CD14-positive monocyte (primary cell): ENCODE results near the gene ADAMTS17. TPM values are rescaled to one million over a fixed set of nuclear protein-coding genes. Genes with fewer than 3 reads are reported as not detected.

ENCODE experiments used
- DNase-seq, 3 donors: peaks; one replicate each; pipeline ENCODE4 v3.0.0-alpha.2; 2011 to 2022
- H2AFZ ChIP-seq: 2 replicates; pipeline ENCODE4 v1.6.0; 2012; ENCODE audit warnings: mild to moderate bottlenecking, low read depth, low read length, inconsistent platforms; ENCODE audit not compliant: insufficient read depth, poor library complexity, severe bottlenecking
- H3K27ac ChIP-seq, 2 donors: 1 replicate in 1 of 2; 2 replicates in 1 of 2; pipeline ENCODE4 v1.5.1; 2012 to 2013; ENCODE audit warnings: low read length in 2 of 2, control low read depth in 1 of 2, inconsistent platforms in 1 of 2, low read depth in 1 of 2, mild to moderate bottlenecking in 1 of 2
- H3K27me3 ChIP-seq, 2 donors: one replicate each; pipeline versions ENCODE4 v1.6.0 to v1.6.1; 2011 to 2013; ENCODE audit warnings: low read length in 2 of 2; ENCODE audit not compliant: control insufficient read depth in 2 of 2, insufficient read depth in 2 of 2
- H3K36me3 ChIP-seq, 2 donors: replicated peaks in 1 of 2; 1 replicate in 1 of 2; 2 replicates in 1 of 2; pipeline versions ENCODE4 v1.5.1 to v1.6.1; 2012 to 2013; ENCODE audit warnings: low read length in 2 of 2, control low read depth in 1 of 2, inconsistent platforms in 1 of 2, mild to moderate bottlenecking in 1 of 2; ENCODE audit not compliant: insufficient read depth in 2 of 2, control insufficient read depth in 1 of 2
- H3K4me1 ChIP-seq, 2 donors: 1 replicate in 1 of 2; 2 replicates in 1 of 2; pipeline versions ENCODE4 v1.5.1 to v1.6.1; 2012 to 2013; ENCODE audit warnings: low read length in 2 of 2, control low read depth in 1 of 2, inconsistent platforms in 1 of 2, mild to moderate bottlenecking in 1 of 2, moderate library complexity in 1 of 2; ENCODE audit not compliant: insufficient read depth in 2 of 2, control insufficient read depth in 1 of 2
- H3K4me2 ChIP-seq: replicated peaks from 2 replicates; pipeline ENCODE3; 2012; ENCODE audit warnings: low read length, moderate library complexity, mild to moderate bottlenecking; ENCODE audit not compliant: poor library complexity, severe bottlenecking; ENCODE audit errors: extremely low read depth
- H3K4me3 ChIP-seq, 3 experiments: fragments of 200-600 bp in 1 of 3; sonication (generic) in 1 of 3; replicated peaks in 1 of 3; 1 replicate in 2 of 3; 2 replicates in 1 of 3; pipeline ENCODE4 v1.5.1; 2011 to 2013; ENCODE audit warnings: low read length in 3 of 3, mild to moderate bottlenecking in 3 of 3, control low read depth in 2 of 3, low read depth in 2 of 3, inconsistent platforms in 1 of 3, moderate library complexity in 1 of 3
- H3K79me2 ChIP-seq: 2 replicates; pipeline ENCODE4 v1.6.0; 2012; ENCODE audit warnings: mild to moderate bottlenecking, control low read depth, inconsistent platforms, low read length, moderate library complexity; ENCODE audit not compliant: insufficient read depth
- H3K9ac ChIP-seq: 2 replicates; pipeline ENCODE4 v1.6.0; 2017; ENCODE audit warnings: low read length, mild to moderate bottlenecking; ENCODE audit not compliant: insufficient read depth, poor library complexity, severe bottlenecking
- H3K9me3 ChIP-seq, 2 donors: replicated peaks in 1 of 2; 1 replicate in 1 of 2; 2 replicates in 1 of 2; pipeline versions ENCODE4 v1.5.1 to v1.6.1; 2012 to 2013; ENCODE audit warnings: low read length in 2 of 2, control low read depth in 1 of 2; ENCODE audit not compliant: control insufficient read depth in 1 of 2, insufficient read depth in 1 of 2
- H4K20me1 ChIP-seq: 2 replicates; pipeline ENCODE4 v1.6.0; 2012; ENCODE audit warnings: mild to moderate bottlenecking, low read length, control low read depth, moderate library complexity; ENCODE audit not compliant: insufficient read depth
- H3K27ac Mint-ChIP-seq, 7 donors: one replicate each; pipeline ENCODE4 v1.8.0; 2020; ENCODE audit warnings: mild to moderate bottlenecking in 7 of 7, mixed read lengths in 7 of 7, moderate library complexity in 6 of 7, inconsistent platforms in 2 of 7
- H3K27me3 Mint-ChIP-seq, 3 donors: one replicate each; pipeline ENCODE4 v1.8.0; 2021 to 2022; ENCODE audit warnings: low read depth in 3 of 3, mild to moderate bottlenecking in 3 of 3, mixed read lengths in 3 of 3, moderate library complexity in 3 of 3, inconsistent platforms in 1 of 3
- H3K36me3 Mint-ChIP-seq, 2 donors: one replicate each; pipeline ENCODE4 v1.8.0; 2020; ENCODE audit warnings: mixed read lengths in 2 of 2, inconsistent platforms in 1 of 2, mild to moderate bottlenecking in 1 of 2
- H3K4me1 Mint-ChIP-seq: one replicate; pipeline ENCODE4 v1.8.0; 2020; ENCODE audit warnings: mild to moderate bottlenecking, mixed read lengths
- H3K4me3 Mint-ChIP-seq, 2 donors: one replicate each; pipeline ENCODE4 v1.8.0; 2020; ENCODE audit warnings: mild to moderate bottlenecking in 2 of 2, mixed read lengths in 2 of 2, moderate library complexity in 1 of 2
- H3K9me3 Mint-ChIP-seq, 7 donors: one replicate each; pipeline ENCODE4 v1.8.0; 2020 to 2022; ENCODE audit warnings: mixed read lengths in 7 of 7, mild to moderate bottlenecking in 6 of 7, moderate library complexity in 6 of 7, inconsistent platforms in 2 of 7
- WGBS: methylation state at CpG from one replicate; pipeline ENCODE4 v1.1.5; 2013; ENCODE audit warnings: missing lambda C conversion rate; ENCODE audit not compliant: insufficient coverage; 5-methylcytosine and 5-hydroxymethylcytosine counted together
- intact Hi-C, 2 donors: fragments of 100-400 bp; cut with micrococcal nuclease; formaldehyde crosslinking; loops; one replicate each; pipeline versions ENCODE4 v1.15.0 to v1.15.1; 2023
- polyA plus RNA-seq, 3 donors: library from polyadenylated mRNA; depleted of rRNA in 1 of 3; unstranded in 2 of 3; stranded (reverse) in 1 of 3; fragments of 300-500 nt in 2 of 3; fragments of >200 nt in 1 of 3; fragmentation: Illumina TruSeq in 2 of 3; gene quantifications; 1 replicate in 2 of 3; 2 replicates in 1 of 3; pipeline ENCODE4 v1.2.3, GENCODE V29; 2012 to 2021
- TF ChIP-seq, protein P1 (sequence below): fragments of 200-600 bp; IDR thresholded peaks from one replicate; pipeline ENCODE4 v1.8.0; 2022; ENCODE audit warnings: antibody characterized with exemption, mild to moderate bottlenecking

ADAMTS17 gene
- polyA plus RNA-seq, 3 donors = 0.03 to 0.25 TPM; not detected in 1

DNA sequence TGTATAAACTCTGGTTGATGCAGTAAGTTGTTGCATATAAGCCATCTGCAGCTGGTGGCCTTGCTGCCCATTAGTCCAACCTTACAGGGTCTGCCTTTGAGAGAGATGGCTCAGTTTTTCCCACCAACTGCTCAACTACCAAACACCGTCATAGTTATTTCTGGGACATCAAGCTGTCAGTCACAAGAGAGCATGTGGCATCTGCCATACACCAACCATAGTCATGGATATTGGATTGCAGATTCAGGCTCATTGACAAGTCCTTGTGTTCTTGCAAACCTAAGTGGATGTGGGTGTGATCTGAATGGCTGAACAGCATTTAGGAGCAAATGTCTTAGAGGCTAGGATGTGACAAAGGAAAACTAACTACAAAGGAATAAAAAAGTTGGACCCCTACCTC, 137.6 kb downstream of the ADAMTS17 start:
- Histone ChIP-seq H3K27ac (no peak overlapping the region), H4K20me1 (no peaks in the 10 kb centered on the region), H3K9me3 (peaks cover 13 to 38% of the 10 kb centered on the region in 2 donors), H3K4me1 (no peaks in the 10 kb centered on the region), H3K4me2 (no peak overlapping the region), H3K27me3 (no peaks in the 10 kb centered on the region), H3K79me2 (no peaks in the 10 kb centered on the region), H3K36me3 (no peaks in the 10 kb centered on the region), H3K9ac (no peak overlapping the region), H2AFZ (no peak overlapping the region), H3K4me3 (no peak overlapping the region)
- peaks cover 0 to 6% (median 0%) of the 10 kb centered on the region in 3 donors for H3K27me3 Mint-ChIP-seq
- no peaks in the 10 kb centered on the region for H3K36me3 Mint-ChIP-seq
- no peak for DNase-seq
- peaks cover 13 to 37% (median 22%) of the 10 kb centered on the region in 7 donors for H3K9me3 Mint-ChIP-seq
- TF ChIP-seq, protein P1, sequence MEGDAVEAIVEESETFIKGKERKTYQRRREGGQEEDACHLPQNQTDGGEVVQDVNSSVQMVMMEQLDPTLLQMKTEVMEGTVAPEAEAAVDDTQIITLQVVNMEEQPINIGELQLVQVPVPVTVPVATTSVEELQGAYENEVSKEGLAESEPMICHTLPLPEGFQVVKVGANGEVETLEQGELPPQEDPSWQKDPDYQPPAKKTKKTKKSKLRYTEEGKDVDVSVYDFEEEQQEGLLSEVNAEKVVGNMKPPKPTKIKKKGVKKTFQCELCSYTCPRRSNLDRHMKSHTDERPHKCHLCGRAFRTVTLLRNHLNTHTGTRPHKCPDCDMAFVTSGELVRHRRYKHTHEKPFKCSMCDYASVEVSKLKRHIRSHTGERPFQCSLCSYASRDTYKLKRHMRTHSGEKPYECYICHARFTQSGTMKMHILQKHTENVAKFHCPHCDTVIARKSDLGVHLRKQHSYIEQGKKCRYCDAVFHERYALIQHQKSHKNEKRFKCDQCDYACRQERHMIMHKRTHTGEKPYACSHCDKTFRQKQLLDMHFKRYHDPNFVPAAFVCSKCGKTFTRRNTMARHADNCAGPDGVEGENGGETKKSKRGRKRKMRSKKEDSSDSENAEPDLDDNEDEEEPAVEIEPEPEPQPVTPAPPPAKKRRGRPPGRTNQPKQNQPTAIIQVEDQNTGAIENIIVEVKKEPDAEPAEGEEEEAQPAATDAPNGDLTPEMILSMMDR = no peak
- intact Hi-C loops = no loop called here
- no peaks in the 10 kb centered on the region for H3K4me1 Mint-ChIP-seq
- H3K4me3 Mint-ChIP-seq = no peak overlapping the region
- WGBS = no CpG with 5 or more reads among the region's 1 CpG
- H3K27ac Mint-ChIP-seq = no peak overlapping the region

DNA sequence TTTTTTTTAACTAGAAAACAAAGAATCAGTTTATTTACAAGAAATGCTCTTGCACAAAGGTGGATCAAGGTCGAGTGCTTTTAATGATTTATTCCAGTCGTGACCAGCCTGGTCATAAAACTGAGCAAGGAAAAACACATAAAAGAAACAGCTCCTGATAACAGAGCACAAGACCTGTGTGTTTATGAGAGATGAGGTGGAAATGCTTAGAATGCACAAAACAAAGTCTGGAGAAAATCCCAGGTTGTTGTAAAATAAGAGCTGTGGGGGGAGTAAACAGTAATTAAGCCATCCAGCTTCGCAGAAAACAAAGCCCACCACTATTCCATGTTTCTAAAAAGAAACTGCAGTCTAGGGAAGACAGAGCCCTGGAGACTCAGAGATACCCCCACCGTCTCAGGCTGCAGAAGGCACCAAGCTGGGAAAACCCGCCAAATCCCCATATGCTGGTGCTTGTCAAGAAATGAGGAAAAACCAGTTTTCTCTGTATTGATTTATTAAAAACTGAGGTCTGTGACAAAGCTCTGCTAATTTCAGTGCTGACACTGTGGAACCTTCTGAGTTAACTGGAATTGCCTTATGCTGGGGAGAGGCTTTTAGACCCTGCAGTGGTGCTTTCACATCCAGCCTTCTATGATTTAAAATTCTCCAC, 139.3 kb downstream of the ADAMTS17 start:
- no CpG with 5 or more reads among the region's 5 CpGs for WGBS
- Histone ChIP-seq H3K36me3 (no peaks in the 10 kb centered on the region), H3K27me3 (no peaks in the 10 kb centered on the region), H3K9ac (no peak overlapping the region), H3K4me3 (no peak overlapping the region), H2AFZ (no peak overlapping the region), H3K4me1 (no peaks in the 10 kb centered on the region), H3K27ac (no peak overlapping the region), H3K4me2 (no peak overlapping the region), H3K9me3 (peaks cover 13 to 36% of the 10 kb centered on the region in 2 donors), H4K20me1 (no peaks in the 10 kb centered on the region), H3K79me2 (no peaks in the 10 kb centered on the region)
- Mint-ChIP-seq H3K27ac (no peak overlapping the region), H3K9me3 (peaks cover 11 to 37% (median 19%) of the 10 kb centered on the region in 7 donors), H3K36me3 (no peaks in the 10 kb centered on the region), H3K27me3 (peaks cover 0 to 9% (median 0%) of the 10 kb centered on the region in 3 donors), H3K4me3 (no peak overlapping the region), H3K4me1 (no peaks in the 10 kb centered on the region)
- TF ChIP-seq, protein P1 = no peak
- intact Hi-C loops = no loop called here
- DNase-seq = no peak
